Right lobe of liver (tissue), 6 donors: ENCODE results near the gene ARHGAP21. TPM values are rescaled to one million over a fixed set of nuclear protein-coding genes. Genes with fewer than 3 reads are reported as not detected.

ENCODE experiments used
- ATAC-seq, 4 donors: fragments of 200-7000 bp; cut with Tn5 transposase; one replicate each; pipeline ENCODE4 v1.9.1; 2020; ENCODE audit warnings: mild to moderate bottlenecking in 4 of 4, moderate library complexity in 4 of 4
- DNase-seq, 3 donors: peaks; one replicate each; pipeline ENCODE4 v3.0.0-alpha.2; 2020
- H3K27ac ChIP-seq, 3 donors: fragments of 200-600 bp; one replicate each; pipeline ENCODE4 v1.8.0; 2022
- H3K27me3 ChIP-seq, 2 donors: fragments of 200-600 bp; one replicate each; pipeline ENCODE4 v1.8.0; 2022
- H3K36me3 ChIP-seq, 4 donors: fragments of 200-600 bp; sonication (generic) in 1 of 4; one replicate each; pipeline versions ENCODE4 v1.5.1 to v1.8.0; 2017 to 2022; ENCODE audit warnings: control low read depth in 1 of 4
- H3K4me1 ChIP-seq, 4 donors: fragments of 200-600 bp; sonication (generic) in 1 of 4; one replicate each; pipeline versions ENCODE4 v1.5.1 to v1.8.0; 2017 to 2022; ENCODE audit warnings: control low read depth in 1 of 4
- H3K4me3 ChIP-seq, 3 donors: fragments of 200-600 bp; one replicate each; pipeline ENCODE4 v1.8.0; 2022
- H3K9me3 ChIP-seq, 4 donors: fragments of 200-600 bp; sonication (generic) in 1 of 4; one replicate each; pipeline versions ENCODE4 v1.5.1 to v1.8.0; 2017 to 2022; ENCODE audit warnings: control low read depth in 1 of 4
- CTCF ChIP-seq, 4 donors: fragments of 200-600 bp in 3 of 4; fragments of 450-650 bp in 1 of 4; IDR thresholded peaks; one replicate each; pipeline versions ENCODE4 v1.5.1 to v1.8.0; 2016 to 2022; ENCODE audit warnings: antibody characterized with exemption in 4 of 4, mild to moderate bottlenecking in 2 of 4
- POLR2A ChIP-seq: fragments of 450-650 bp; IDR thresholded peaks from one replicate; pipeline ENCODE4 v1.6.1; 2017; ENCODE audit warnings: antibody characterized with exemption, mild to moderate bottlenecking
- WGBS: methylation state at CpG from one replicate; pipeline ENCODE4 v1.1.6; 2018; ENCODE audit warnings: low coverage, low lambda C conversion rate; ENCODE audit not compliant: insufficient coverage; ENCODE audit errors: missing lambda C conversion rate; 5-methylcytosine and 5-hydroxymethylcytosine counted together
- intact Hi-C, 2 donors: fragments of 100-400 bp; cut with DNase I; formaldehyde crosslinking; loops; one replicate each; pipeline versions ENCODE4 v1.11.2 to v1.14.1; 2022
- total RNA-seq, 6 experiments: library from RNA; depleted of rRNA in 2 of 6; stranded (reverse); fragments of >200 nt in 2 of 6; fragmentation: NEBNext Ultra II Directional in 3 of 6; extraction: Animal tissue kit (Norgen Biotek cat#: 25700) in 3 of 6; gene quantifications; one replicate each; pipeline versions ENCODE4 v1.1.0 to v1.2.4, GENCODE V29; 2016 to 2023
- donor health status: DM: no; HTN: yes; CAD: no.
- donor health status: DM: no; HTN: no; CAD: no.
- donor health status: DM: no; HTN: no; CAD: no.
- donor health status: DM: no; HTN: yes; CAD: no.
- donor health status: DM: no; HTN: yes; CAD: no.

The ARHGAP21 gene
- total RNA-seq, 6 experiments from 2014 or later, result 27.6 to 47.1 (median 31.0) TPM

GRCh38 chr10:24707445-24707844, 16.2 kb downstream of the ARHGAP21 start:
- Histone ChIP-seq H3K36me3 (no peaks in the 10 kb centered on the region), H3K27me3 (no peaks in the 10 kb centered on the region), H3K27ac (peak overlapping the region in 1 of 3 donors; percentile 12), H3K4me3 (no peak overlapping the region), H3K9me3 (no peaks in the 10 kb centered on the region), H3K4me1 (peaks cover 0 to 20% (median 5%) of the 10 kb centered on the region in 4 donors)
- intact Hi-C loops, result no loop called here
- no peak for TF ChIP-seq POLR2A
- TF ChIP-seq CTCF (IDR thresholded peaks at IDR 0.05), result no peak
- DNase-seq, result no peak
- peak in 1 of 4 donors; percentile 12 for ATAC-seq
- WGBS, result 75% methylated on average over 3 of the region's 3 CpGs

- H3K27ac ChIP-seq, result peak overlapping the region in 1 of 3 donors; percentile 12
- no peak overlapping the region for H3K4me3 ChIP-seq
- H3K36me3 ChIP-seq, result no peaks in the 10 kb centered on the region
- DNase-seq, result no peak
- intact Hi-C loops, result no loop called here
- H3K27me3 ChIP-seq, result no peaks in the 10 kb centered on the region
- peak; percentile 72 to 93 (median 88) for ATAC-seq
- peaks cover 0 to 20% (median 5%) of the 10 kb centered on the region in 4 donors for H3K4me1 ChIP-seq
- WGBS, result 22% methylated on average over 7 of the region's 7 CpGs
- TF ChIP-seq CTCF (IDR thresholded peaks at IDR 0.05), result no peak
- TF ChIP-seq POLR2A, result no peak
- H3K9me3 ChIP-seq, result no peaks in the 10 kb centered on the region
Observed at GRCh38 chr10:24706479-24707118, 17.1 kb downstream of the ARHGAP21 start.

GRCh38 chr10:24703700-24704099, 20.0 kb downstream of the ARHGAP21 start:
- Histone ChIP-seq H3K9me3 (no peaks in the 10 kb centered on the region), H3K36me3 (no peaks in the 10 kb centered on the region), H3K4me1 (peaks cover 0 to 20% (median 5%) of the 10 kb centered on the region in 4 donors), H3K27ac (no peak overlapping the region), H3K27me3 (no peaks in the 10 kb centered on the region), H3K4me3 (no peak overlapping the region)
- DNase-seq (no peak), ATAC-seq (no peak)
- intact Hi-C loops, result no loop called here
- WGBS, result 95% methylated on average over 5 of the region's 5 CpGs
- no peak for TF ChIP-seq CTCF (IDR thresholded peaks at IDR 0.05)

- H3K27me3 ChIP-seq, result no peaks in the 10 kb centered on the region
- ATAC-seq (peak in 1 of 4 donors; percentile 20), DNase-seq (no peak)
- H3K9me3 ChIP-seq, result no peaks in the 10 kb centered on the region
- peaks cover 0 to 4% (median 2%) of the 10 kb centered on the region in 4 donors for H3K4me1 ChIP-seq
- H3K4me3 ChIP-seq, result no peak overlapping the region
- no peak for TF ChIP-seq CTCF (IDR thresholded peaks at IDR 0.05)
- TF ChIP-seq POLR2A, result no peak
- H3K36me3 ChIP-seq, result no peaks in the 10 kb centered on the region
- WGBS, result 77% methylated on average over 2 of the region's 3 CpGs
- H3K27ac ChIP-seq, result no peak overlapping the region
- intact Hi-C loops, result no loop called here
Observed at GRCh38 chr10:24701447-24701846, 22.2 kb downstream of the ARHGAP21 start.
